Caki2 (cell line): Measurements from ENCODE around the gene ZGRF1. TPM values are rescaled to one million over a fixed set of nuclear protein-coding genes. Genes with fewer than 3 reads are reported as not detected.
"Not testable (repeated sequence)": the region's sequence is repeated elsewhere in the genome, so short reads cannot be mapped to it uniquely, and the experiment has no call there.

Experiments used
- DNase-seq: peaks from one replicate; pipeline ENCODE4 v3.0.0-alpha.2; 2015; ENCODE audit warnings: low read depth
- in situ Hi-C: cut with HindIII; loops from 2 replicates; pipeline ENCODE4 v1.10.0; 2016; ENCODE audit warnings: low sequenced_read_pairs, low pct_unique_long_range_greater_than_20kb, mixed read lengths
- total RNA-seq: library from RNA; depleted of rRNA; stranded (reverse); fragments of >200 nt; shearing (Covaris generic); gene quantifications from 2 replicates; pipeline ENCODE4 v1.2.3, GENCODE V29; 2014; ENCODE audit warnings: low replicate concordance; rRNA removed

The ZGRF1 gene
- total RNA-seq, 1 experiment from 2014 or later, result 3.6 TPM

GRCh38 chr4:112509243-112510141 is 127.2 kb downstream of the ZGRF1 start:
- DNase-seq, result peak; percentile 31
- in situ Hi-C loops, result no loop called here

GRCh38 chr4:112508356-112508755 is 128.4 kb downstream of the ZGRF1 start:
- no peak for DNase-seq
- in situ Hi-C loops, result no loop called here

GRCh38 chr4:112504807-112505206 is 131.9 kb downstream of the ZGRF1 start:
- in situ Hi-C loops, result no loop called here
- no peak for DNase-seq

GRCh38 chr4:112502871-112503270 is 133.8 kb downstream of the ZGRF1 start:
- DNase-seq, result no peak
- in situ Hi-C loops, result no loop called here

- in situ Hi-C loops, result no loop called here
- DNase-seq, result no peak
Measured at GRCh38 chr4:112492321-112492720, 144.4 kb downstream of the ZGRF1 start.

- DNase-seq, in situ Hi-C loops: not testable (repeated sequence)
Measured at GRCh38 chr4:112490808-112491207, 145.9 kb downstream of the ZGRF1 start.

Other genes with a start within 250 kb of the ZGRF1 start
- not detected in 2 replicates for gene NEUROG2, start 120.7 kb downstream of the ZGRF1 start, total RNA-seq
- gene LARP7, start 234 bp upstream of the ZGRF1 start, total RNA-seq, result 14.2 and 27.2 TPM in 2 replicates